ENCODE measurements around the gene BORCS8.

GRCh38 chr19:19145281-19145680, 46.7 kb downstream of the BORCS8 start:
- TF ChIP-seq, protein P1, sequence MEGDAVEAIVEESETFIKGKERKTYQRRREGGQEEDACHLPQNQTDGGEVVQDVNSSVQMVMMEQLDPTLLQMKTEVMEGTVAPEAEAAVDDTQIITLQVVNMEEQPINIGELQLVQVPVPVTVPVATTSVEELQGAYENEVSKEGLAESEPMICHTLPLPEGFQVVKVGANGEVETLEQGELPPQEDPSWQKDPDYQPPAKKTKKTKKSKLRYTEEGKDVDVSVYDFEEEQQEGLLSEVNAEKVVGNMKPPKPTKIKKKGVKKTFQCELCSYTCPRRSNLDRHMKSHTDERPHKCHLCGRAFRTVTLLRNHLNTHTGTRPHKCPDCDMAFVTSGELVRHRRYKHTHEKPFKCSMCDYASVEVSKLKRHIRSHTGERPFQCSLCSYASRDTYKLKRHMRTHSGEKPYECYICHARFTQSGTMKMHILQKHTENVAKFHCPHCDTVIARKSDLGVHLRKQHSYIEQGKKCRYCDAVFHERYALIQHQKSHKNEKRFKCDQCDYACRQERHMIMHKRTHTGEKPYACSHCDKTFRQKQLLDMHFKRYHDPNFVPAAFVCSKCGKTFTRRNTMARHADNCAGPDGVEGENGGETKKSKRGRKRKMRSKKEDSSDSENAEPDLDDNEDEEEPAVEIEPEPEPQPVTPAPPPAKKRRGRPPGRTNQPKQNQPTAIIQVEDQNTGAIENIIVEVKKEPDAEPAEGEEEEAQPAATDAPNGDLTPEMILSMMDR (IDR thresholded peaks at IDR 0.05): no peak
- no peak for TF ChIP-seq POLR2A (IDR thresholded peaks at IDR 0.05)
